NCI-H1417 (cell line): ENCODE data around the gene CYP4B1.
"Not testable (repeated sequence)": the region's sequence is repeated elsewhere in the genome, so short reads cannot be mapped to it uniquely, and the experiment has no call there.

Source experiments
- DNase-seq, 3 experiments: peaks; one replicate each; lab custom pipeline; 2025; lab: John Stamatoyannopoulos, UW

Gene CYP4B1

DNA sequence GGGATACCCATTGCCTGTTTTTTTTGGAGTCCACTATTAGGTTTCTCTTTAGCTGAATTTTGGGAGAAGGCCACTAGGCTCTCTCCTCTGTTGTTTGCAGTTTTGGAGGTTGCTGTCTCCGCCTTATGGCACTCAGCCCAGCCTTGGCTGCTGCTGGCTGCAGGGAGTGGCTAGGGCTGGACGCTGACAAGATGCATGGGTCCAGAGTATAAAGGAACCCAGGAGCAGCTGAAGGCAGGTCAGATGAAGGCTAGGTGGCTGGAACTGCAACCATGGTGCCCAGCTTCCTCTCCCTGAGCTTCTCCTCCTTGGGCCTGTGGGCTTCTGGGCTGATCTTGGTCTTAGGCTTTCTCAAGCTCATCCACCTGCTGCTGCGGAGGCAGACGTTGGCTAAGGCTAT is at the start of gene CYP4B1:
Gene CYP4B1, plus strand, starts transcription at position 237 of the 400 bp plus-strand sequence. Its CDS starts 36 bp downstream, at position 273.
- DNase-seq: no peak

DNA sequence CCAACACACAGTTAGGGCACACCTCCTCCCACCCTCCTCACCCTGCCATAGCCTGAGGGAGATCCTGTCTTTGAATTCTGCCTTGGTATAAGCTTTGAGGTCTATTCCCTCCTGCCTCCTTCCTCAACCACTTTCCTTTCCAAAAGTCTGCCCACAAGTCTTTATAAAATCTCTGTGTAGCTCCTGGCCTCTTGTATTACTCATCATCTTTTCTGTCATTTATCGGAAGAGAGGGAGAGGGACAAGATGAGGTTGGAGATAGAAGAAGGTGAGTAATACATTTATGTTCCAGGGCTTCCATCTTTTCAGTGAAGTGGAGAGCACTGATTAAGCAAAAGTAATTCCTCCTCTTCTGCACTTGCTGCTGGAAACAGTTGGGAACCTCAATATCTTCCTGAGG is 49.4 kb upstream of the CYP4B1 start:
- DNase-seq: no peak

DNA sequence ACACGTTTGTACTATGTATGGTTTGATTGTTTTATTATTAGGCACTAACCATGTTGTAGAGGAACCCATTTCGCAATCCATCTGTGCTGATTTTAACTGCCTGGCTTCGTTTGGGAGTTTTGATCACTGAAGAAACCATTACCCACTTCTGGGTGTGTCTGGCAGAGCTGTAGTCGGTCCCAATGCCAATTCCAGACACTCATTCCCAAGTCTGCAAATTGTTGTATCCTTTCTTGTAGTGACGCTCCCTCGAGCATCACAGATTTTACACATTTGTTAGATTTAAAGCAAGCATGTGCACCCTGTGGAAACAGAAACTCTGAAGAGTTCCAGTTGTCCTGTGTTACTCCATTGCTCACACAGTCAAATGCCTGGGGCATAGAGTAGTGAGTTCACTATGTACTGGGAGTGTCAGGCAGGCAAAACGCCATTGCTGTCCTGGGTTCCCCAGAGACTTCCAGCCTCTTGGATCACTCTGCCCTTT is 48.9 kb upstream of the CYP4B1 start:
- DNase-seq: no peak

DNA sequence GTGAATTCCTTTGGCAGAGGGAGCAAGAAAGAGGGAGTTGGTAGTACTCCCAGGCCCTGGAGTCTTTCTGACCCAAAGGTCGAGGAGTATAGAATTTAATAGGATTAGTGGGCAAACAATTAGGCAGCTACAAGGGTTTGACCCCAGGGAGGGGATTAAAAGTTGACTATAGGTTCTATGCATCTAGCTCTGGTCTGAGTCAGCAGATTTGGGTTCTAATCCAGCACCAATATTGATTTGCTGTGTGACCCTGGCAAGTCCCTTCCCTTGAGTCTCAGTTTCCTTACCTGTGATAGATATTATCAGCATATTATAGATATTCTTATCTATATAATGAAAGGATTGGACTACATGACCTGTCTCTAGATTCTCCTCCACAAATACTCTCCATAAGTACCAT is 44.9 kb upstream of the CYP4B1 start:
- no peak for DNase-seq

DNA sequence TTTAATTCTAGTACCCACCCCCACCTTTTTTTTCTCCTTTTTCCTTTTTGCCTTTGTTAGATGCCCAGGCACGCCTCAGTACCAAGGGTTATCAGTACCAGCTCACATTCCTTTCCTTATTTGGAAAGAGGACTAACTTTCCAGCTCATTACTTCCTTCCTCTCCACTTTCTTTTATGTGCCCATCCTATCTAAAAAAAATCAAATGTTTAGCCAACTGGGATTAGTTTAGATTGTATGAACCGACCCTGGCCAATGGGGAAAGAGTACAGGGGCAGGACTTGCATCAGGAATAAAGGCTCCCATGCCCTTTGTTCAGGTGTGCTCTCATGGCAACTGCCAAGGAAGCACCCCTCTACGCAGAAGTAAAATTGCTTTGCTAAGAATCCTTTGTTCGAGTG is 44.1 kb upstream of the CYP4B1 start:
- not testable (repeated sequence) for DNase-seq

DNA sequence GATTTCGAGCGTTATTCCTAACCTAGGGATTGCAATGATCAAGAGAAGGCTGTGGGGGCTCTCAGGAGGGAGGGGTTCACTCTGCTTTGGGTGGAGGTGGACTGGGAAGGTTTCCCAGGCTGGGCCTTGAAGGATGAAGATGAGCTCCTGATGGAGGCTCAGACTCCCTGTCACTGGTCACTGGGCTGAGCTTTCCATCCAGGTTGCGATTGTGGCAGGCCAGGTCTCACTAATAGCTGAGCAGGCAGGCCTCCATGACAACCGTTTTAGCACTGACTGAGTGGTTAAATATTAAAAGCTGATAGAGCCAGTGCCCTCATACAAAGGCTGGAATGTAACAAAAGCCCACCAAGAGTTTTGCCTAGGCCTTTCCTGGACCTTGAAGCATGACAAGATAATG is 43.7 kb upstream of the CYP4B1 start:
- DNase-seq: no peak

DNA sequence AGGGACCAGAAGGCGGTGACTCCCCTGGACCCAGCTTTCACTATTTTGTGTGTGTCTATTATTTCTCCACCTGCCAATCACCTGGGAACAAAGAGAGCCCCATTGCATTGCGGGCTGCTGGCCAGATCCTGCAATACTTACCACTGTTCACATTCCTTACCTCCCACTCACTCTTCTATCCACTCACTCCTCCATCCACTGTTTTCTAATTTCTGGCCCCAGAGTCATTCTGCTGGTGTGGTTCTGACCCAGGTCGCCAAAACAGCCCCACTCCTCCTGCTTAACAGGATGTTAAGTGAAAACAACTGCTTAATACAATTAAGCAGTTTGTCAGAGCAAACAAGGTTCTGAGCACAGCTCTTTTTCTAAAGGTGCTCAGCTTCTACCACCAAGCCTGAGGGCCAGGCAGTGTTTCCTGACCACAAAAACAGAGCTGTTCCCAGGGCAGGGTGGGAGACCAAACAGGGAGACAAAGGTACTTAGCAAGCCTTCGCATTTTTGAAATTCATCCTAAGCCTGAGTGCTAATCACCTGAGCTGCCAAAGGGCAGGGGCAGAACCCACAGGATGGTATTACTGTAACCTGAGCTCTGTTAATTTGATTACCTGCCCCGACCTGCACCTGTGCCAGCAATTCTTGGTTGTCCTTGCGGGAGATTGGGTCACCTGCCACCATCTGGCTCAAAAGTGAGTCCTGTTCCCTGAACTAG is 41.4 kb upstream of the CYP4B1 start:
- DNase-seq: peak; percentile 24 to 81 (median 66)

DNA sequence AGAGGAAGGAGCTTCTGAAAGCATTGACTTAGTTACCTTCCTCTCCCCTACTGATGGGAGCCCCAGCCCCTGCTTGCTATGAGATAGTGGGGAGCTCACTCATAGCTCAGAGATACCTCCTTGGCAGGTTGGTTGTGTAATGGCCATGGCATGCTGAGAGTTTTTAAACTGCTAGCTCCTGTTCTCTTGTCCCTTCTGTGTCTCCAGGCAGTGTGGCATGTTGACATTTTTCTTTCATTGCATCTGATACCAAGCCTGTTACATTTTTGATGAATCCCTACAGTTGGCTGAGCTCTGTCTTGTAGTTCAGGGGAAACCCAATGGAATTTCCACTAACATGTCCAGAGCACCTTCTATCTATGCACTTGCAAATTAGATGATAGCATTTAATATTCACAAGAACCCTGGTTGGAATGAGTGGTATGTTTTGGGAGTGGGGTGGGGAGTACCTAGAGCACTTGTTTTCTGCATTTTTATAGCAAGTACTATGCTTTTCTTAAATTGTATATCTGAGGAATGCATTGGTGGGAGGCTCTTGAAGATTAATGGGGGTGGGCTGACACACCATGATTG is 40.8 kb upstream of the CYP4B1 start:
- no peak for DNase-seq

DNA sequence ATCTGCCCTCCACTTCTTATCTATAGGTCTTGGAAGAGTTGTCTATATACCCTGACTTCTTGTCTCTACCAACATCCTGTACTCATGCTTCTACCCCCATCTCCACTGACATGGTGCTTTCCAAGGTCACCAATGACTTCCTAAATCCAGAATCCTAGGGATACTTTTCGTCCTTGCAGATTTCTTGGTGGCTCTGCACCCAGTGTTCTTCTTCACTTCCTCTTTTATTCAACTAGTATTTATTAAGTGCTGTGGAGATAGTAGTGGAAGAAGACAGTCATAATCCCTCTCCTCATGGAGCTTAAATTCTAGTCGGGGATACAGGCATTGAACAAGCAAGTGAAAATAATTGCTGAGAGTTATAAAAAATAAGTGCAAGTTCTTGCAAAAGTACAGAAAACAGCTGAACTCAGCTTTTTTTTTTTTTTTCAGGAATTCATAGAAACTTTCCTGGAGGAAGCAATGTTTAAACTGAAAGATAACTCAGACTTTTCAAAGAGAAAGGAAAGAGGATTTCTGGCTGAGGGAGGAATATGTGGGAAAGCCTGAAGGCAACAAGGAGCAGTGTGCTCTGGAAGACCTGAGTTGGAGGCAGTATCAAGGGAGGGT is 38.2 kb upstream of the CYP4B1 start:
- no peak for DNase-seq

DNA sequence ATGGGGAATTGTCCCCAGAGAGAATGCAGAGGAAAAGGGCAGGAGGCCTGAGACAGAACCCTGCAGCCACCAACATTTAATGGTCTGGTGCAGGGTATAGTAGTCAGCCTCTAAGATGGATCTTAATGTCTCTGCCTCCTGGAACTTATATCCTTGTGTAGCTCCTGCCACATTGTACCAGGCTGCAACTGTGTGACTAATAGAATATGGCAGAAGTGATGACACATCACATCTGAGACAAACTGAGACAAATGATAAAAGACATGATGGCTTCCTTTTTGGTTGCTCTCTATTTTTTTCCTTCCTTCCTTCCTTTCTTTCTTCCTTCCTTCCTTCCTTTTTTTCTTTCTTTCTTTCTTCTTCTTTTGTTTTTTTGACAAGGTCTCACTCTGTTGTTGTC is 37.1 kb upstream of the CYP4B1 start:
- DNase-seq: no peak

DNA sequence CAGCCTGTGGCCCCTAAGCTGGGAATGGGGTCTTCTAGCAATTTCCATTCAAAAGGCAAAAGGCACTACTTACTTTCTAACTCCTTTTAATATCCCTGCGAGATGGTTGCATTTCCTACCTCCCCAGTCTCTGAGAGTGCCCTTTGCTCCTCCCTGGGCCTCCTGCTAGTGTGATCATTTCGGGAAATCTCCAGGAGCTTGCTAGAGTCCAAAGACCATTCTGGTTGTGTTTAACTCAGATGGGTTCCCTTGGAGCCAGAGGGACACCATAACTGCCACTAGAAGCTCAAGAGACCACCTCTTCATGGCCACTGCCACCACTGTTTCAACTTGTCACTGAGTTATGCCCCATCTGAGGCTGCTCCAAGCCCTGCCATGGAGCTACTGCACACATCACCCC is 34.4 kb upstream of the CYP4B1 start:
- DNase-seq: no peak

DNA sequence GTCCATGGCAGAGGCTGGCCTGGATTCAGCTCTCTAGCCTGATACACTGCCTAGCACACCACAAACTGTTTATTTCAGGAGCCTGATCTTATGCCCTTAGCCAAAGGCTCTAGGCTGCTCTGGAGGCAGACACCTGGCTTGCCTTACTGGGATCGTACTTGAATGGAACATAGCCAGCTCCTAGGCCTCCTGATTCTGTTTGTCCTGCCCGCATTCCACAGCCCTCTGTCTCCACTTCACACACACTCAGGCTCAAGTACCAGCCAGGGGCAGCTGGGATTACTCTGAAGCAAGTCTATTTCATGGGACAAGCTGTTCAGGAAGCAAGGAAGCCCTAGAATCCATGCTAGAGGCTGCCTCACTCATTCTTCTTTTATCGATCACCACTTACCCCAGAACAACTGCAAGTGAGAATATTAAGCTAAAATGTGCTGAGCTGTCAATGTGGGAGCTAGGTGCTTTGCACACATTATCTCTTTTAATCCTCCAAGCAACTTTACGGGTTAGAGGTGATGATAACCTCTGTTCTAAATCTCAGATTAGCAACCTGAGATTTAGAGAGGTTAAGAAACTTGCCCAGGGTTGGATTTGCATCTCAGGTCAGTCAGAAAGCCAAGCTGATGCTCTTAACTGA is 31.1 kb upstream of the CYP4B1 start:
- peak in 1 of 3 experiments; percentile 69 for DNase-seq

DNA sequence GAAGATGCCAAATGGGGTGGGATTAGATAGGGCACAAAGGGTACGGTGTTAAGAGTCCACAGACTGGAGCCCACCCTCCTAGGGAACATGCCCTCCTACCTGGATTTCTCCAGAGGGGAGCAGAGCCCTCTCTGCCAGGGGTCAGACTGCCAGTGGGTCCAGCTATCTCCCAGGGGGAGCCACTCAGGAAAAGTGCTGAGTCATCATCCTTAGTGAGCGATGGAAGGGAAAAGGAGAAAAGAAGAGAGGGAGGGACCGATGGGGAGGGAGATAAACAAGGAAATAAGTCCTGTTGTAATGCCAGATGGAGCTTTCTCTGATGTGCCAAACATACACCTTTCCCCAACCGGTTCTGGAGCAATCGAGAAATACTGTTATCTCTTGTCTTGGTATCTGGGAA is 30.4 kb upstream of the CYP4B1 start:
- DNase-seq: no peak

DNA sequence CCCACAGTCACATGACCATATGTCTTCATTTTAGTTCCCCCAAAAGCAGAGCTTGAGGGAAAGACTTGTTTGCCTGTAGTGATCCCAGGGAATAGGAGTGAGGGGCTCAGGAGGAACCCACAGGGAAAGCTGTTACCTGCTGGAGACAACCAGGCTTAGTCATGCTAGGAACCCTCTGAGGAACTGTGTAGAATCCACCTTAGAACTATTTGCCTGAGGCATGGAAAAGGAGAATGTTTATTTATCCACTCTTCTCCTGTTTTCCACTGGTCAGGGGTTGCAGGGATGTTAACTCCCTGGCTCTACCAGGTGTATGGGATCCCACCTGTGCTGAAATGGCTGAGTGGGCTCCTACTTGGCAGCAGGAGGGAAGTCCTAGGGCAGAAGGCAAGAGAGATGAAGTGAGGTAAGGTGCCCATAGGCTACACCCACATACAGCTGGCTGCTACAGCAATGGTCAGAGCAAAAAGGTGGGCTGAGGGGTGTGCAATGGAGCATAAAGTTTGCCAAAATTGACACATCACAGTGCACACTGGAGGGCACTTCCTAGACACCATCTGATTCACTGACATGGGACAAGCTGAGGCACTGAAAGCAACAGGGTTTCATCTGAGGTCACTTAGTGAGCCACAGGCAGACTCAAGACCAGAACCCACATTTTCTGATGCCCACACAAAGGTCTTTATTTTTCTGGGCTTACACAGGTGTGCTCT is 29.7 kb upstream of the CYP4B1 start:
- DNase-seq: no peak

DNA sequence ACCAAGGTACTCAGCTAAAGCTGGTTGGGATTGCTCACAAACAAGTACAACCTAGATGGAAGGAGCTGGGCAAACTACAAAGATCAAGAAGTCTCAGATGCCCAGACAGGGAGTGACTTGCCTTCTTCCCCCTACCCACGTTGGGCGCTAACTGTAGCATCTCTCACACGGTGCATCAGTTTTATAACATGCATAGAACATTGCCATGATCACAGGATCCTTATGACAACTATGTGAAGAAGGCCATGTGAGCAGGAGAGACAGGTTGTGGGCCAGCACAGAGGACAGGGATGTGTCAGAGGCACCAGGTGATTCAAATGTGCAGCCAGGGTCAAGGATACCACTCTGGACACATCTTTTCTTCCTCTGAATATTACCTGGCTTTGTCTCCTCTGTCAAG is 28.3 kb upstream of the CYP4B1 start:
- no peak for DNase-seq

DNA sequence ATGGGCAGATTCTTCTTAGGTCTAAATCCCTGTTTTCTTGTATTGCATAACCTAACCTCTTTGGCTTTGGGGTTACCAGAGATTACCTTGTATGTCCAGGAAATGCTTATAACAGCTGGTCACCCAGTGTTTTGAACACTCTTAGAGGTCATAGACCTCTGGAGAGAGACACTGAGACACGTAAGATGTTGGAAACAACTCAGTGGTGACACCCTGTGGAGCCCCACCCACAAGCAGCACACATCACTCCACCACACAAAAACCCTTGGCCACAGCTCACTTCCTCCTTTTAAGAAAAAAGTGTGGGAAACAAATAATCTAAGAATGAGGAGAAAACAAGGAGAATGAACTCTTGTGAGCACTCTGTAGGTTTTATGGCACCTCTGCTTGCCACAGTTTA is 26.3 kb upstream of the CYP4B1 start:
- no peak for DNase-seq

DNA sequence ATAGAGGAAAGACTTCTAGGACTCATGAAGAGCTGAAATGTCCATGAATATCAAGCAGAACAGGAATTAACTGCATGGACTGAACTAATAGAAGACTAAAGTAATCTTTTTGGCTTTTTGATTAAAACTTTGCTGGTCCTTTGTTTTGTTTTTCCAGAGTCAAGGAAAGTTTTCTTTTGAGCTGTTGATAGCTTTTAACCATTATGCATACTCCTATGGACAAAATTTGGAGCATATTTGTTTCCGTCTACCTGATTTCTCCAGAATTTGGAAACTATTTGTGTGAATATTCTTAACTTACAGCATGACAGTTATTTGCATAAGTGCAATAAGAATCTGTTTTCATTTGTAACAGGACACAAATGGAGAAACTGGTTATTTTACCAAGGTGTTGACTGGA is 24.5 kb upstream of the CYP4B1 start:
- no peak for DNase-seq

DNA sequence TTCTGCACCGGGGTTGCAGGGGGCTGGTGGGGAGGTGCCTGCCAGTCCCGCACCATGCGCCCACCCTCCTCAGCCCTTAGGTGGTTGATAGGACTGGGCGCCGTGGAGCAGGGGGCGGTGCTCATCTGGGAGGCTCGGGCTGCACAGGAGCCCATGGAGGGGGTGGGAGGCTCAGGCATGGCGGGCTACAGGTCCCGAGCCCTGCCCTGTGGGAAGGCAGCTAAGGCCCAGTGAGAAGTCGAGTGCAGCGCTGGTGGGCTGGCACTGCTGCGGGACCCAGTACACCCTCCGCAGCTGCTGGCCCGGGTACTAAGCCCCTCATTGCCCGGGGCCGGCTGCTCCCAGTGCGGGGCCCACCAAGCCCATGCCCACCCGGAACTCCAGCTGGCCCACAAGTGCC is 20.4 kb upstream of the CYP4B1 start:
- not testable (repeated sequence) for DNase-seq

DNA sequence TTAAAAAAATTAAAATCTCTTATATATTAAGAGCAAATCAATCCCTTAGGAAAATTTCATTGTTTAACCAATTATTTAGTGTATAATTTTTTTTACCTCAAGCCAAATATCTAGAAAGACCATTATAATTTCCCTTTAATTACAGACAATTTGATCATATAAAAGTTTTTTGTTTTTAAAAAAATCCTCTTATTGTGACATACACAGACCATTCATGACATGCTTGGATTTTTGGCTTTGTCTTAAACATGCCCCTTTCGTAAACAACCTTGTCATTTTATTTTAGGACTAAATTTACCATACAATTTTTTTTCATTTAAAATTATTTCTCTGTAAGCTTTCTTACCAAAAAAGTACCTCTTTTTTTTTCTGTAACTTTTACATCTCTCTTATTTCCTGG is 14.2 kb upstream of the CYP4B1 start:
- DNase-seq: no peak

DNA sequence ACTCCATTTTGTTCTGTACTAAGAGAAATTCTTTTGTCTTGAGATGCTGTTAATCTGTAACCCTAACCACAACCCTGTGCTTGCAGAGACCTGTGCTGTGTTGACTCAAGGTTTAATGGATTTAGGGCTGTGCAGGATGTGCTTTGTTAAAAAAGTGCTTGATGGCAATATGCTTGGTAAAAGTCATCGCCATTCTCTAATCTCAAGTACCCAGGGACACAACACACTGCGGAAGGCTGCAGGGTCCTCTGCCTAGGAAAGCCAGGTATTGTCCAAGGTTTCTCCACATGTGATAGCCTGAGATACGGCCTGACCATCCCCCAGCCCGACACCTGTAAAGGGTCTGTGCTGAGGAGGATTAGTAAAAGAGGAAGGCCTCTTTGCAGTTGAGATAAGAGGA is 10.2 kb upstream of the CYP4B1 start:
- not testable (repeated sequence) for DNase-seq

DNA sequence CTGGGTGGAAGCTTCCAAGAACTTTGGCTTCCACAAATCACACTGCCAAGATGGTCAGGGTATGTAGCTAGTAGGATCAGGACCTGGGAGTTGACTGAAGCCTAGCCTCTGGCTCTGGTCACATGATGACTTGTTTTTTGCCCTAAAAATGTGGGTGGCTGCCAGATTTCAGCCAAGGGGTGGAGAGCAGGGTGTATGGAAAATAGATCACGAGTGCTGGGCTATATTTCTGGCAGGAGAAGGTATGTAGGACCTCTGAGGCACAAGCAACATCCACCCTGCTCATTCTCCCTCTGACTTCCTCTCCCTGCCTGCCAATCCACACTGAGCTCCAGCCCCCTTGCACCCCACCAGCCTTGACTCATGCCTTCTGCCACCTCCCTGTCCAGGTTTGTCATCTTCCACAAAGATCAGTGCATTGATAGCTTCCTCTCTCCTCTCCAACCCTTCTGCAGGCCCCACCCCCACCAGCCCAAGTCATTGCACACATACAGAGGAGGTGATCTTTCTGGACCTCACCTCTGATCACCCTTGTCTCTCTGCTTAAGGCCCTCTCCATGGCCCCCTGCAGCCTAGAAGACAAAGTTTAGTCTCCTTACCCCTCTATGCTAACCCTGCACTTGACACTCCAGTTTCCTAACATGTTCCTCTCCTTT is 8.3 kb upstream of the CYP4B1 start:
- DNase-seq: no peak

DNA sequence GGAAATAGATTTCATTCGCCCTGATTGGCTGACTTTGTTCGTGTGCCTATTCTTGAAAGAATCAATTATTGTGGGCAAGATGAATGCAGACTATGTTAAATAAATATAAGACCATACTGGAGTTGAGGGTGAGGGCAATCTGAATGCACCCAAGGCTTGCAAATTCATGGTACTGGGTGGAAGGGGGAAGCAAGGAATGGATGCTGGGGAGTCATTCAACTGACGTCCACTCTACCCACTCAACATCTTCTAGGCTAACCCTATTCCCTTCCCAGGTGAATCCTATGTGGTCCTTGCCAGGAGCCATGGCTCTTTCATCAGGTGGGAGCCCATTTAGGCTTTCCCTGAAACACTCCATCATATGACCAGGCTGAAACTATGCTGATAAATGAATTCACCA is 5.7 kb upstream of the CYP4B1 start:
- no peak for DNase-seq
